Tibial artery (tissue), 4 donors: ENCODE data around the gene LAD1.

ENCODE experiments used
- DNase-seq, 2 donors: peaks; one replicate each; pipeline ENCODE4 v3.0.0-alpha.2; 2019
- H3K27ac ChIP-seq, 2 donors: fragments of 200-600 bp; sonication (generic) in 1 of 2; 1 replicate in 1 of 2; 2 replicates in 1 of 2; pipeline ENCODE4 v1.5.1; 2018 to 2019; ENCODE audit warnings: mild to moderate bottlenecking in 1 of 2
- H3K27me3 ChIP-seq, 2 donors: fragments of 200-600 bp; sonication (generic) in 1 of 2; one replicate each; pipeline versions ENCODE4 v1.5.1 to v1.6.0; 2016 to 2019
- H3K36me3 ChIP-seq, 3 donors: fragments of 200-600 bp; sonication (generic) in 2 of 3; one replicate each; pipeline ENCODE4 v1.5.1; 2016 to 2019; ENCODE audit warnings: mild to moderate bottlenecking in 2 of 3
- H3K4me1 ChIP-seq, 4 donors: fragments of 200-600 bp; sonication (generic) in 2 of 4; 1 replicate in 3 of 4; 2 replicates in 1 of 4; pipeline ENCODE4 v1.5.1; 2016 to 2019
- H3K4me3 ChIP-seq, 2 donors: fragments of 200-600 bp; sonication (generic) in 1 of 2; 1 replicate in 1 of 2; 2 replicates in 1 of 2; pipeline ENCODE4 v1.5.1; 2018 to 2019; ENCODE audit warnings: mild to moderate bottlenecking in 2 of 2
- H3K9me3 ChIP-seq, 3 donors: fragments of 200-600 bp; sonication (generic) in 1 of 3; one replicate each; pipeline ENCODE4 v1.5.1; 2016 to 2019
- CTCF ChIP-seq, 2 experiments: fragments of 200-600 bp in 1 of 2; fragments of 450-650 bp in 1 of 2; IDR thresholded peaks; one replicate each; pipeline ENCODE4 v1.5.1; 2017 to 2019; ENCODE audit warnings: antibody characterized with exemption in 2 of 2, mild to moderate bottlenecking in 1 of 2, moderate library complexity in 1 of 2
- intact Hi-C: fragments of 100-400 bp; cut with DNase I; formaldehyde crosslinking; loops from one replicate; pipeline ENCODE4 v1.15.0; 2023; ENCODE audit warnings: low total_unique reads

The LAD1 gene

DNA sequence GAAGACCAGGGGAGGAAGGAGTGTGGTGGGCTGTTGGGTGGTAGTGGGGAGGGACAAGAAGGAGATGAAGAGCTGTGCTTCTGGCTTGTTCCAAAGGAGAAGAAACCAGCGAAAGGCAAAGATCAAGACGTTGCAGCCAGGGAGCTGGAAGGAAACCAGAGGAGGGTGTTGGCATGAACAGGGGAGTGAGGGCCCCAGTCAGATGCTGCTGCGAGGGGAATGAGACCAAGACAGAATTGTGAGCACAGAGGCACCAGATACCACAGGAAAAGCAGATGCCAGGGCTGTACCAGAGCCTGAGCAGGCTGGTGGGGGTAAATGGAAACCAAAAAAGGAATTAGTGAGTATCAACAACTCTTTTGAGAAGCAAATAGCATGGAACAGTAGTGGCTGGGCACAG lies 6.0 kb downstream of the LAD1 start:
- H3K4me3 ChIP-seq, result no peak overlapping the region
- intact Hi-C loops, result no loop called here
- TF ChIP-seq CTCF (IDR thresholded peaks at IDR 0.05), result no peak
- H3K27ac ChIP-seq, result no peak overlapping the region
- peaks cover 0 to 6% (median 0%) of the 10 kb centered on the region in 4 donors for H3K4me1 ChIP-seq
- H3K36me3 ChIP-seq, result no peaks in the 10 kb centered on the region
- DNase-seq, result no peak
- H3K9me3 ChIP-seq, result no peaks in the 10 kb centered on the region
- peaks cover 0 to 7% of the 10 kb centered on the region in 2 donors for H3K27me3 ChIP-seq

DNA sequence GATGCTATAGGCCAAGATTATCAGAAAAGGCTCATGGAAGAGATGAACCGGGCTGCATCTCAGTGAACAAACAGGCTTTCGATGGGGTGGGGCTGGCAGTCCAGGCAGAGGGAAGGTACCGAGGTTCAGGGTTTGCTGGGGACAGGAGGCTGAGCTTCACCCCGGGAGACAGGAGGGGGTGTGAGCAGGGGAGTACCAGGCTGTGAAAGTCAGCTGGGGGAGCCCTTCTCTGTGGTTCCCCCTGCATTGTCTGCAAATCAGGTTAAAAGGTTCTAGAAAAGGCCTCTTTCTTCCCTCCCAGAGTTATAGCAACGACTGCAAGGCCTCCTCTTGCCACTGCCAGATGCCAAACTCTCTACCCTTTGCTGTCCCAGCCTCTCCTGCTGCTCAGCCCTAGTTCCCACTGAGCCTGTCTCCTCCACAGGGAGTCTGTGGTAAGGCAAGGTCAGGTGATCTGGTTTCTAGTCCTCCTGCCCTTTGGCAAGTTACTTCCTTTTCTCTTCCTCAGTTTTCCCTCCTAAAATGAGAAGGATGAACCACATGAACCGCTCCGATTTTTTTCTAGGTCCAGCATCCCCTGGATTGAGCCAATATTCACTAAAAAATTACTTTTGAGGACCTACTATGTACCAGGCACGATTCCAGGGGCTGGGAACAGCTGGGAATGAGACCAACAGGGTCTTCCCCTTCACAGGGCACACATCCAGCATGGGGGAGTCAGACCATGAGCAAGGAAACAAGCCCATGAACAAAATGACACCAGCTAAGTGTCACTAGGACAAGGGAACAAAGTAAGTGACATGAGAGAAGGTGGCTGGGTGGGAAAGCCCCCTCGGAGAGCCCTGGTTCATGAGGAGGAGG lies 7.2 kb downstream of the LAD1 start:
- no peak for DNase-seq
- H3K4me1 ChIP-seq, result peaks cover 0 to 3% (median 0%) of the 10 kb centered on the region in 4 donors
- no peak for TF ChIP-seq CTCF (IDR thresholded peaks at IDR 0.05)
- no peak overlapping the region for H3K27ac ChIP-seq
- no peak overlapping the region for H3K4me3 ChIP-seq
- no peaks in the 10 kb centered on the region for H3K36me3 ChIP-seq
- intact Hi-C loops, result no loop called here
- peaks cover 0 to 11% of the 10 kb centered on the region in 2 donors for H3K27me3 ChIP-seq
- no peaks in the 10 kb centered on the region for H3K9me3 ChIP-seq

- Histone ChIP-seq H3K36me3 (peaks cover 0 to 1% (median 0%) of the 10 kb centered on the region in 3 donors), H3K4me1 (no peaks in the 10 kb centered on the region), H3K4me3 (no peak overlapping the region), H3K27me3 (peaks cover 0 to 17% of the 10 kb centered on the region in 2 donors), H3K27ac (no peak overlapping the region), H3K9me3 (no peaks in the 10 kb centered on the region)
- intact Hi-C loops, result no loop called here
- no peak for DNase-seq
- no peak for TF ChIP-seq CTCF (IDR thresholded peaks at IDR 0.05)
Observed at GRCh38 chr1:201391225-201391624, 7.9 kb downstream of the LAD1 start.

- no peak for TF ChIP-seq CTCF (IDR thresholded peaks at IDR 0.05)
- DNase-seq, result no peak
- no peak overlapping the region for H3K27ac ChIP-seq
- no peak overlapping the region for H3K4me3 ChIP-seq
- peaks cover 0 to 6% (median 0%) of the 10 kb centered on the region in 3 donors for H3K36me3 ChIP-seq
- no peaks in the 10 kb centered on the region for H3K9me3 ChIP-seq
- H3K4me1 ChIP-seq, result no peaks in the 10 kb centered on the region
- H3K27me3 ChIP-seq, result peaks cover 0 to 34% of the 10 kb centered on the region in 2 donors
- intact Hi-C loops, result no loop called here
Observed at GRCh38 chr1:201389051-201389450, 10.1 kb downstream of the LAD1 start.

DNA sequence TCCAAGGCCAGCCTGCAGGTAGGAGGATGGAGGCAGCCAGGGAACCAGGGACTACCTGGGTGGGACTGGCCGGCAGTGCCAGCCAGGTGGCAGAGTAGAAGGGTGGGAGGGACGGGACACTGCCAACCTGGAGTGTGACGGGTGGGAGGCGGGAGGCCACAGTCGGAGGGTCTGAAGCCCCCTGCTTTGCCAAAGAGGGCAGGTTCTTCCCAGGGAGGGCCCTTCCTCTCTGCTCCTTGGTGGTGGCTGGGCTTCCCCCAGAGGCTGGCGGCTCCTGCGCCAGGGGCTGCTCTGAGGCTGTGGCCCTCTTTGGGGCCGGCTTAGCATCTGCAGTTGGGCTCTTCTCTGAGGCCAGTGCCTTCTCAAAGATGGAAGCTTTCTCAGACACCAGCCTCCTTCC lies 12.9 kb downstream of the LAD1 start:
- Histone ChIP-seq H3K36me3 (peaks cover 0 to 6% (median 0%) of the 10 kb centered on the region in 3 donors), H3K27ac (no peak overlapping the region), H3K27me3 (peaks cover 0 to 42% of the 10 kb centered on the region in 2 donors), H3K4me3 (no peak overlapping the region), H3K4me1 (no peaks in the 10 kb centered on the region), H3K9me3 (no peaks in the 10 kb centered on the region)
- DNase-seq, result no peak
- intact Hi-C loops, result no loop called here
- TF ChIP-seq CTCF (IDR thresholded peaks at IDR 0.05), result no peak
